ENCODE results near the gene CELF6.

CELF6 gene

GRCh38 chr15:72319360-72319984 lies 485 bp downstream of the CELF6 start:
- Histone ChIP-seq H3K4me1 (peaks cover 0 to 14% (median 13%) of the 10 kb centered on the region in 4 donors), H3K27me3 (no peaks in the 10 kb centered on the region), H3K36me3 (peaks cover 0 to 6% (median 0%) of the 10 kb centered on the region in 3 donors), H3K4me3 (peak overlapping the region; percentile 44 to 55), H3K9me3 (no peaks in the 10 kb centered on the region), H3K27ac (no peak overlapping the region)
- peak; percentile 47 to 74 for DNase-seq
- no peak for TF ChIP-seq CTCF (IDR thresholded peaks at IDR 0.05)
- intact Hi-C loops (cut with DNase I; ENCODE audit: low total_unique reads) = no loop called here

- Histone ChIP-seq H3K9me3 (no peaks in the 10 kb centered on the region), H3K4me1 (peaks cover 0 to 14% (median 13%) of the 10 kb centered on the region in 4 donors), H3K27me3 (no peaks in the 10 kb centered on the region), H3K27ac (no peak overlapping the region), H3K36me3 (no peaks in the 10 kb centered on the region), H3K4me3 (no peak overlapping the region)
- TF ChIP-seq CTCF (IDR thresholded peaks at IDR 0.05) = no peak
- DNase-seq = no peak
- intact Hi-C loops (cut with DNase I; ENCODE audit: low total_unique reads) = no loop called here
Observed at GRCh38 chr15:72318408-72318942, 1.5 kb downstream of the CELF6 start.

GRCh38 chr15:72315706-72316370 lies 4.1 kb downstream of the CELF6 start:
- Histone ChIP-seq H3K27me3 (no peaks in the 10 kb centered on the region), H3K9me3 (no peaks in the 10 kb centered on the region), H3K36me3 (no peaks in the 10 kb centered on the region), H3K27ac (no peak overlapping the region), H3K4me1 (peaks cover 0 to 14% (median 13%) of the 10 kb centered on the region in 4 donors), H3K4me3 (no peak overlapping the region)
- no peak for TF ChIP-seq CTCF (IDR thresholded peaks at IDR 0.05)
- no peak for DNase-seq
- intact Hi-C loops (cut with DNase I; ENCODE audit: low total_unique reads) = no loop called here

- Histone ChIP-seq H3K36me3 (no peaks in the 10 kb centered on the region), H3K4me1 (no peaks in the 10 kb centered on the region), H3K9me3 (no peaks in the 10 kb centered on the region), H3K27ac (no peak overlapping the region), H3K4me3 (no peak overlapping the region), H3K27me3 (no peaks in the 10 kb centered on the region)
- DNase-seq = no peak
- intact Hi-C loops (cut with DNase I; ENCODE audit: low total_unique reads) = no loop called here
- no peak for TF ChIP-seq CTCF (IDR thresholded peaks at IDR 0.05)
Observed at GRCh38 chr15:72313881-72314280, 6.1 kb downstream of the CELF6 start.

GRCh38 chr15:72313448-72313840 lies 6.5 kb downstream of the CELF6 start:
- intact Hi-C loops (cut with DNase I; ENCODE audit: low total_unique reads) = no loop called here
- no peaks in the 10 kb centered on the region for H3K27me3 ChIP-seq
- H3K4me1 ChIP-seq = no peaks in the 10 kb centered on the region
- no peaks in the 10 kb centered on the region for H3K9me3 ChIP-seq
- H3K27ac ChIP-seq = no peak overlapping the region
- no peak overlapping the region for H3K4me3 ChIP-seq
- no peak for TF ChIP-seq CTCF (IDR thresholded peaks at IDR 0.05)
- DNase-seq = no peak
- H3K36me3 ChIP-seq = no peaks in the 10 kb centered on the region

All from tibial artery (tissue), 4 donors.